Embryonic facial prominence (tissue), 1 donor: Measurements from ENCODE around the gene RAD21L1.

Experiments used
- DNase-seq: peaks from one replicate; pipeline ENCODE4 v3.0.0-alpha.2; 2016; ENCODE audit errors: extremely low spot score

Gene RAD21L1

DNA sequence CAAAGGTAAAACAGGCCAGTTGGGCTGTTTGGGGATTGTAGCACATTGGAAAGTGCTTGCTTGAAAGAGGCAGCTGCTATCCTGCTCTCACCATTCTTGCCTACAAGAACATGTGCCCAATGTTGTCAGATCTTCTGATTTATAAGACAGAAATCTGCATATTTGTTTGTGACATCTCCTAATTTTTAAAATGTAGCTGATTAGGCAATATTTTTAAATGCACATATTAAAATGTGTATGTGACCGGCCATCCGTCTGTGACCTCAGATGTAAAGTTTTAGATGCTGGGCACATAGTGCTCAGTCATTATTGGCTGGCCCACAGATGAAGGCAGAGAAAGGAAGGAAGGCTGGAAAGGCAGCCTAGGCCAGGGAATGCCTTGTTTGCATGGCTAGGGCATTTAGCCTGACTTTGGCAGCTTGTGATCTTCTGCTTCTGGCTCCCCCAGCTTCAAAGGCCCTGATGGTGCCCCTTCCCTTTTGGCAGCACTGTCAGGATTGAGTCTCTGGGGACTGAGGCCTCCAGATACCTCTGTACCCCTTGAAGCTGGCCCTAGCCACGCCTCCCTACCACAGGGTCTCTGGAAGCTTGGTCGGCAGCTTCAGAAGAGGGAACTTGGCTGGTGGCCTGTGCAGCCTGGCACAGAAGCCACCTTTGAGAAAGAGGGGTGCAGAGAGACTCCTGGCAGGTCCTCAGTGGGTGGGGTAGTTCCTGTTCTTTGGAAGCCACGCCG is 46.7 kb downstream of the RAD21L1 start:
- no peak for DNase-seq

DNA sequence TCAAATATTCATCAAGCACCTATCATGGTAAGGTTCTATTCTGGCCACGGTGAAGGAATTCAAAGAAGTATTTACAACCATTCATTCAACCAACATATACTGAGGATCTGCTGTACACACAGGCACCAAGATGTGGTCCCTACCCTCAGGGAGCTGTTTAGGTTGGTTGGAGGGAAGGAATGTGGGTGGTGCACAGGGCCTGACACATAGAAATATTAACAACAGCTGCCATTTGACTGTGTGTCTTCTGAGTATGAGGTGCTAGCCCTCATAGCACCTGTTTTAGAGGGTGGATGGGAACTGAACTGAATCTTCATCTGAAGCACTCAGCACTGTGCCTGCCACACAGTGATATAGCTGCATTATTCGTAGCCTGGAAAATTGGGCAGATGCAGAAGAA is 47.5 kb downstream of the RAD21L1 start:
- no peak for DNase-seq

- DNase-seq = no peak
Measured at GRCh38 chr20:1274485-1275311, 48.9 kb downstream of the RAD21L1 start.

- no peak for DNase-seq
Measured at GRCh38 chr20:1275919-1276318, 50.1 kb downstream of the RAD21L1 start.

DNA sequence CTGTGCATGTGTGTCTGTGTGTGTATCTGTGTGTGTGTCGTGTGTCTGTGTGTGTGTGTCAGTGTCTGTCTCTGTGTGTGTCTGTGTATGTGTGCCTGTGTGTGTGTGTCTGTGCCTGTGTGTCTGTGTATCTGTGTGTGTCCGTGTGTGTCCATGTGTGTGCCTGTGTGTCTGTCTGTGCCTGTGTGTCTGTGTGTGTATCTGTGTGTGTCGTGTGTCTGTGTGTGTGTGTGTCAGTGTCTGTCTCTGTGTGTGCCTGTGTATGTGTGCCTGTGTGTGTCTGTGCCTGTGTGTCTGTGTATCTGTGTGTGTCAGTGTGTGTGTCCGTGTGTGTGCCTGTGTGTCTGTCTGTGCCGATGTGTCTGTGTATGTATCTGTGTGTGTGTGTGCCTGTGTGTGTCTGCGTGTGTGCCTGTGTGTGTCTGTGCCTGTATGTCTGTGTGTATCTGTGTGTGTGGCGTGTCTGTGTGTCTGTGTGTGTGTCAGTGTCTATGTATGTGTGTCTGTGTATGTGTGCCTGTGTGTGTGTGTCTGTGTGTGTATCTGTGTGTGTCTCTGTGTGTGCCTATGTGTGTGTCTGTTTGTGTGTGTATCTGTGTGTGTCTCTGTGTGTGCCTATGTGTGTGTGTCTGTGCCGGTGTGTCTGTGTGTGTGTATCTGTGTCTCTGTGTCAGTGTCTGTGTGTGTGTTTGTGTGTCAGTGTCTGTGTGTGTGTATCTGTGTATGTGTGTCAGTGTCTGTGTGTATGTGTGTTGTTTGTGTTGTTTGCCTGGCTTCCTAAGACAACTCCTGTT is 51.9 kb downstream of the RAD21L1 start:
- no peak for DNase-seq

DNA sequence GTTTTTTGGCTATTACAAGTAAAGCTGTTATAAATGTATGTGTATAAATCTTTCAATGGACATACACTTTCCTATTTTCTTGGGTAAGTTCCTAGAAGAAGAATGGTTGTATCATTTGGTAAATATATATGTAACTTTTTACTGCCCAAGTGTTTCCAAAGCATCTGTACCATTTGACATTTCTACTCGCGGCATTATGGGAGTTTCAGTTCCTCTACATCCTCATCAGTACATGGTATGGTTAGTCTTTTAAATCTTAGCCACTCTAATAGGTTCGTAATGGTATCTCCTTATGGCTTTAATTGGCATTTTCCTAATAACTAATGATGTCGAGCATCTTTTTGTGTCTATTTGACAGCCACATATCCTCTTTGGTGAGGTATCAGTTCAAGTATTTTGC is 53.1 kb downstream of the RAD21L1 start:
- no peak for DNase-seq

DNA sequence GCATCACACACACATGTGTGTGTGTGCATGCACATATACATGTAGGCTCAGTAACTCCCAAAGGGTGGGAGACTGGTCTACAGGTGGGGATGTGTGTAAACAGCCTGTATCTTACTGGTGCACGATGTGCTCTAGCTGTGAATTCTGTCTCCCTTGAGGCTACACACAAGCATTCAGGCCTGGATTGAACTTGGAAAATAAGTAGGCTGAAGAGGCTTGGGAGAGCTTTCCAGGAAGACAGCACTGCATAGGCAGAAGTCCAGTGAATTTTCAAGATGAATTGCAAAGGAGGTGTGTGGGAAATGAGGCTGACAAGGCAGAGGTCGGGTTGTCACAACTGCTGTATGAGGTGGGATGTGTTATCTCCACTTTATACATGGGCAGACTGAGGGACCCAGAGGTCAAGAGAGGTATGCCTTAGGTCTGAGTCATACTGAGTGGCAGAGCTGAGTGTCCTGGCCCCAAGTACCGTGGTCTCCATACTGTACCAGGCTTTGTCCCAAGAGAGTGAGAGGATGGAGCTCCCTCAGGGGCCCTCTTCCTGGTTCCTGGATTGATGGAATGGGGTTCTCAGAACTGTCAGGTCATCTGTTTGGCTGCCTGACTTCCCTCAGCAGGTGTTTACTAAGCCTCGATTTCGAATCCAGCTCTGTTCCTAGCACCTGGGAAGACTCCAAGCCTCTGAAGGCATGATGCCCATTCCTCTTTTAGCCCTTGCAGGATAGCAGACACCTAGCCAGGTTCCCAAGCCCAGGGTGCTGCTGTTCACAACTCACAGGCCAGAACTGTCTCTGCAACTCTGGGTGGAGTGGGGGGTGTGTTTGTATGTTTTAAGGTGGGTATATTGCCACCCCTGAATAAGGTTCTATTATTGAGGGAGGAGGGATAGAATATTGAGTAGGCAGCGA is 54.6 kb downstream of the RAD21L1 start:
- no peak for DNase-seq

DNA sequence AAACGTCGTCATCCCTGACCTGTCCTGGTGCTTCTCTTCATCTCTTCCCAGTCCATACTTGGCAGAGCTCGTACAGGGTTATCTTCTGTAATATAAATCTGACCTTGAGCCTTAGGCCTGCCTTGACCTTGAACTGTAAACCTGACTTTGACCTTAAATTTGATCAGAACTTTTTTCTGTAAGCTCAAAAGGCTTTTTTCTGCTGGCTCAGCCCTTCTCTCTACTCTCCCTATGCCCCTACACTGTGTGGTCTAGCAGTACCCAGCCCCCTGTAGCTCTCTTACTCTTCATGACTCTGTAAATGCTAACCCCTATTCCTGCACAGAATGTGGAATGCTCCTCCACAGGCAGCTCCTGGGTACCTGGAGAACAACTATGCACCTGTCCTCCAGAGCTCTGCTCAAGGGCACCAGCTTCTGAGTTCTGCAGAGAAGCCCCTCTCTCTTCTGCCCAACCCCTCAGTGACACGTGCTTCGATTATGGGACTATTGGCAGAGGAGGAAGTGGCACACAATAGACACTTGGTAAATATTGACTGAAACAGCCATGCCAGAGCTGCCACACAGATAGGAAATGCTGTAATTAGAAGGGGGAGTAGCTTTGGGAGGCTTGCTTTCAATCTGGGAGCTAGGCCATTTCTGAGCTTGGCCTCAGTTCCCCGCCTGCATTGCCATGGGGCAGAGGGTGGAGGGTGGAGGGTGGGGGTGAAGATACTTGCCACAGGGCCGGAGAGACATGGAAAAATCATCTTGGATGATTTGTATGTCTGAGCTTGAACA is 55.6 kb downstream of the RAD21L1 start:
- DNase-seq = no peak

- no peak for DNase-seq
Measured at GRCh38 chr20:1282966-1283365, 57.1 kb downstream of the RAD21L1 start.

DNA sequence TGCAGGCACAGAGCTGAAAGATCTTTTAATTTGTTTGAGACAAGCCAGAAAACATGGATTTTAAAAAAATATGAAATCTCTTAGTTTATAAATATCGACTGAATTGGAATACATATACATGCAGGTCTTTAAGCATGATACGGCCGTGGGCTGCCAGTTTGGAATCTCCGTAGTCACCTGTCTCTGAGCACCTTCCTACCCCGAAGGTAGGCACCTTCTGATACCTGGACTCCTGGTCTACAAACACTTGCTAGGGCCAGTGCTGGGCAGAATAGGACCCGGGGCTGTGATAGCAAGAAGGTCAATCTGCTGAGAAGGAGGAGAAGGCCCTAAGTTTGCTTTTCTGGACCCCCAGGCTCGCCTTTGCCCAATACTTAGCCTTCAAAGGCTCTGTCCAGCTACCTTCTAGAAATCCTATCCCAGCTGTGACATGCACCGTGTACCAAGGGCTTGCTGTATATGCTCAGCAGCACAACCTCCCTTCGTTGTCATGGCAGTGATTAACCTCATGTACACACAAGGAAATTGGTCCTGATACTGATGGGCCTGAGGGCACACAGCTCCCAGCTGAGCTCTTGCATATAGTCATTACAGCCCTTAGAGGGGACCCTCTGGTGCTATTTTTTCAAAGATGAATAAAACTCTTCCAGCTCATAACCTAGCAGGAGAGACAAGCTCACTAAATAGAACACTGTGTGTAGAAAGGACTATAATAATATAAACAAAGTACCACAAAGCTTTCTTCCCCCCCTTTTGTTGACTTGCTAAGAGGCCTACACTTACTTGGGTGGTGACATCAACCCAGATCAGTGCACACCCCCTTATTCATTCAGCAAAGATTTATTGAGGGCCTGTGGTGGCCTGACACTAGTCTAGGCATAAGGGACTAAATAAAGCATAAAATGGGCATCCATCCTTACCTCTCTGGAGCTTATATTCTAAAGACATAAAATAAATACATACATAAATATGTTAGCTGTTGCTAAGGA is 58.0 kb downstream of the RAD21L1 start:
- no peak for DNase-seq

- DNase-seq = no peak
Measured at GRCh38 chr20:1286267-1287024, 60.6 kb downstream of the RAD21L1 start.

DNA sequence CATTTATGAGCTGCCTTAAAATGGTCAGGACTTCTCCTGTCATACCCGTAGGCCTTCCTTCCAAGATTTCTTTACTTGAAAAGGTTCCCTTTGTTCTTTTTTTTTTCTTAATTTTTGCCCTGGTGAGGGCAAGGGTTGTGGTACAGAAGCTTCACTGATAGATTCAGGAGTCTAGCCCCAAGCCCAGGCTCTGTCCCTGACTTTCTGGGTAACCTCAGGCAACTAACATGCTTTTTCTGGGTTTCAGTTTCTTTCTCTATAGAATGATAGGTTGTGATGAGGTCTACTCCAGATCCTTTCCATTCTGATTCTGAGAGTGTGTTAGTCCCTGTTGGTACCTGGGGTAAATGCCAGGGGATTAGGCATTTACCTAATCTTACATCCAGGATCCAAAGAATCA is 61.5 kb downstream of the RAD21L1 start:
- no peak for DNase-seq

- DNase-seq = no peak
Measured at GRCh38 chr20:1287787-1288569, 62.1 kb downstream of the RAD21L1 start.

DNA sequence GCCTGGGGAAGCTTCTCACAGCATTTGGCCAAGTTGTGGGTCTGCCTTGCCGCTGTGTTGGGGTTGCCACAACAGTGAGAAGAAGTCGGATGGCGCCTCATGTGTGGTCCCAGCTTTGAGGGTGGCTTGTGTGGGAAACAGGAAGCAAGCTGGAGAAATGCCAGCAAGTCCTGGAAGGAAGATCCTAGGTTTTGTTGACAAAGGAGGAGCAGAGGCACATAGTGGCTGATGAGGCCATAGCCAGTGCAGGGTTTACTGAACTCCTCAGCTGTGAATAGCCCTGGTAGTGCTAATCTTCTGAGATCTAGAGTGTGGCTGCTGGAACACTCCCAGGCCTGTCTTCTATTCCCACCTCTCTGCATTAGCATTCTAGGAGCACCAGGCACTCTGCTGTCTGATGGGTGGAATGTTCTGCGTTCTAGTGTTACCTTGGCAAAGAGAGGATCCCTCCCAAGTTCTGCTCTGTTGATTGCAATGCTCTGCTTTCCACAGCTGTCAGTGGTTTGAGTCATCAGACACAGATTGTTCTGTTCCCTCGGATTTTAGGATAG is 65.4 kb downstream of the RAD21L1 start:
- DNase-seq = no peak

DNA sequence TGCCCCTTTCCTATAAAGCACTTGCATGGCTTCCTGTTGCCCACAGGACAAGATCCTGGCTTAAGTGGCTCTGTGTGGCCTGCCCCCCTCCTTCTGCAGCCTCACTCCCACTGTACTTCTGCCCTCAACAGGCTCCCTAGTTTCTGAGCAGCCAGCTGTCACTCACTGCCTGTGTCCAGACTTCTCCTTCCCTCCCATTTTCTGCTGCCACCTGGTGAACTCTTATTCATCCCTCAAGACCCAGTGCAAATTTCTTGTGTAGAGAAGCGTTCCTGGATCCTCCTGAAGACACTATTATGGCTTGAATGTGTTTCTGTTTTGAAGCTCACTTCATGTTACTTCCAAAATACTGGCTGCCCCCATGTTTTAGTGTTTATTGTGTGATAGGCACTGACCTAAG is 66.8 kb downstream of the RAD21L1 start:
- DNase-seq = no peak

DNA sequence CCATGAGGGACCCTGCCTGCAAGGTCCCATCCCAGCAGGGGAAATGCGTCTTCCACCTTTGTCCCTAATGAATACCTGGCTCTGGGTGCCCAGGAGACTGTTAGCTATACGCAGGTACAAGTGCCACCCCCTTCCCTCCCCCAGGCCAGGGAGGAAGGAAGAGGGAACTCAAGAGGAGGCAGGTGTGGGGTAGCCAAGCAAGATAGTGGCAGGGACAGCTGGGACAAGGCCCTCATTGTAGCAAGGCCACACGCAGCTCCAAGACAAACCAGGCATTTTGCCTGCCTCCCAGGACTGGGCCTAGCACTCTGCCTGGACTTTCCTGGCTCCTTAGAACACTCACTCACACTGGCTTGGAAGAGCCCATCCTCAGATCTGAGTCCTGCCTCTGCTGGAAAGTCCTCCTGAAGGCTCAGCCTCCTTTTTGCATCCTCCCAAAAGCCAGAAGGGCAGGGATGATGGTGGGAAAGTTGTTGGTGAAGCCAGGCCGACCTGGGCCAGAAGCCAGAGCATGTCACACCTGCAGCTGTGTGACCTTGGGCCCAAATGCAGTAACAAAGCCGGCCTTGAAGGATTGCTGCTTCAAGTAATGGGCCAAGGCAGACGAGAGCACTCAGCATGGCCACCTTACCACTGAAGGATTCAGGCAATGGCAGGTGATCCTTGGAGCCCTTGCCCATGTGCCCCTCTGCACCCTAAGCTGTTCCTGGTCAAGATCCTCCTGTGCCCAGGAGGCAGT is 68.0 kb downstream of the RAD21L1 start:
- DNase-seq = no peak

- no peak for DNase-seq
Measured at GRCh38 chr20:1294497-1294896, 68.7 kb downstream of the RAD21L1 start.
